Measurements from ENCODE around the gene ACTN4.

The ACTN4 gene

GRCh38 chr19:38710416-38710702 is 62.9 kb downstream of the ACTN4 start:
- H3K4me1 ChIP-seq (ENCODE audit: insufficient read depth, low read length): no peaks in the 10 kb centered on the region
- H4K20me1 ChIP-seq (ENCODE audit: insufficient read depth, low read length): peaks cover 12% of the 10 kb centered on the region; the same call in 1 of the 2 replicates
- no peaks in the 10 kb centered on the region for H3K27me3 ChIP-seq (ENCODE audit: insufficient read depth, low read length, poor library complexity)
- TF ChIP-seq EZH2 (IDR thresholded peaks at IDR 0.05; ENCODE audit: borderline replicate concordance, low read depth, low read length, severe bottlenecking) (no peak), CTCF (IDR thresholded peaks at IDR 0.05; ENCODE audit: borderline replicate concordance, extremely low read depth, low read length, poor library complexity, severe bottlenecking) (no peak)
- H3K4me2 ChIP-seq (ENCODE audit: insufficient read depth, low read length): no peak overlapping the region
- H3K4me3 ChIP-seq (ENCODE audit: low read depth in 1 of 2, low read length in 2 of 2): no peak overlapping the region
- no peaks in the 10 kb centered on the region for H3K79me2 ChIP-seq (ENCODE audit: insufficient read depth, low read length)
- DNase-seq (no peak), ATAC-seq (ENCODE audit: insufficient read depth, low read depth) (no peak)
- no peak overlapping the region for H3K27ac ChIP-seq (ENCODE audit: low read length)
- H2AFZ ChIP-seq (ENCODE audit: low read depth, low read length): no peak overlapping the region
- H3K36me3 ChIP-seq (ENCODE audit: insufficient read depth, low read length): peaks cover 95% of the 10 kb centered on the region
- H3K9ac ChIP-seq (ENCODE audit: low read depth, low read length): no peak overlapping the region
- no peaks in the 10 kb centered on the region for H3K9me3 ChIP-seq (ENCODE audit: insufficient read depth, low read length, severe bottlenecking)

- no peak for TF ChIP-seq EZH2 (IDR thresholded peaks at IDR 0.05; ENCODE audit: borderline replicate concordance, low read depth, low read length, severe bottlenecking)
- no peak for TF ChIP-seq CTCF (IDR thresholded peaks at IDR 0.05; ENCODE audit: borderline replicate concordance, extremely low read depth, low read length, poor library complexity, severe bottlenecking)
- no peaks in the 10 kb centered on the region for H3K79me2 ChIP-seq (ENCODE audit: insufficient read depth, low read length)
- H3K9ac ChIP-seq (ENCODE audit: low read depth, low read length): no peak overlapping the region
- H2AFZ ChIP-seq (ENCODE audit: low read depth, low read length): no peak overlapping the region
- H3K4me3 ChIP-seq (ENCODE audit: low read depth in 1 of 2, low read length in 2 of 2): no peak overlapping the region
- H3K4me1 ChIP-seq (ENCODE audit: insufficient read depth, low read length): no peaks in the 10 kb centered on the region
- H3K27ac ChIP-seq (ENCODE audit: low read length): no peak overlapping the region
- DNase-seq (no peak), ATAC-seq (ENCODE audit: insufficient read depth, low read depth) (no peak)
- peaks cover 88% of the 10 kb centered on the region for H3K36me3 ChIP-seq (ENCODE audit: insufficient read depth, low read length)
- no peak overlapping the region for H3K4me2 ChIP-seq (ENCODE audit: insufficient read depth, low read length)
- H3K27me3 ChIP-seq (ENCODE audit: insufficient read depth, low read length, poor library complexity): no peaks in the 10 kb centered on the region
- H3K9me3 ChIP-seq (ENCODE audit: insufficient read depth, low read length, severe bottlenecking): no peaks in the 10 kb centered on the region
- peaks cover 12% of the 10 kb centered on the region; the same call in 1 of the 2 replicates for H4K20me1 ChIP-seq (ENCODE audit: insufficient read depth, low read length)
Measured at GRCh38 chr19:38710928-38711725, 63.7 kb downstream of the ACTN4 start.

- H3K79me2 ChIP-seq (ENCODE audit: insufficient read depth, low read length): no peaks in the 10 kb centered on the region
- no peak overlapping the region for H3K27ac ChIP-seq (ENCODE audit: low read length)
- peaks cover 88% of the 10 kb centered on the region for H3K36me3 ChIP-seq (ENCODE audit: insufficient read depth, low read length)
- no peak overlapping the region for H3K4me2 ChIP-seq (ENCODE audit: insufficient read depth, low read length)
- no peaks in the 10 kb centered on the region for H3K27me3 ChIP-seq (ENCODE audit: insufficient read depth, low read length, poor library complexity)
- no peak for TF ChIP-seq CTCF (IDR thresholded peaks at IDR 0.05; ENCODE audit: borderline replicate concordance, extremely low read depth, low read length, poor library complexity, severe bottlenecking)
- H2AFZ ChIP-seq (ENCODE audit: low read depth, low read length): no peak overlapping the region
- ATAC-seq (ENCODE audit: insufficient read depth, low read depth) (no peak), DNase-seq (no peak)
- H3K9me3 ChIP-seq (ENCODE audit: insufficient read depth, low read length, severe bottlenecking): no peaks in the 10 kb centered on the region
- H4K20me1 ChIP-seq (ENCODE audit: insufficient read depth, low read length): peaks cover 12% of the 10 kb centered on the region; the same call in 1 of the 2 replicates
- H3K4me1 ChIP-seq (ENCODE audit: insufficient read depth, low read length): no peaks in the 10 kb centered on the region
- H3K4me3 ChIP-seq (ENCODE audit: low read depth in 1 of 2, low read length in 2 of 2): no peak overlapping the region
- H3K9ac ChIP-seq (ENCODE audit: low read depth, low read length): no peak overlapping the region
Measured at GRCh38 chr19:38711726-38712153, 64.3 kb downstream of the ACTN4 start.

Measured in DND-41 (cell line).